Prostate gland (tissue), 2 donors: ENCODE measurements around the gene CPNE4.

Experiments used
- POLR2A ChIP-seq: fragments of 450-650 bp; IDR thresholded peaks from one replicate; pipeline ENCODE4 v1.6.1; 2016; ENCODE audit warnings: antibody characterized with exemption, mild to moderate bottlenecking
- TF ChIP-seq, protein P1 (sequence below), 4 experiments: fragments of 200-600 bp in 2 of 4; fragments of 450-650 bp in 2 of 4; sonication (generic) in 2 of 4; IDR thresholded peaks; 1 replicate in 3 of 4; 2 replicates in 1 of 4; pipeline ENCODE4 v1.5.1; 2016 to 2019; ENCODE audit warnings: antibody characterized with exemption in 4 of 4, mild to moderate bottlenecking in 2 of 4, moderate library complexity in 2 of 4

- TF ChIP-seq, protein P1, sequence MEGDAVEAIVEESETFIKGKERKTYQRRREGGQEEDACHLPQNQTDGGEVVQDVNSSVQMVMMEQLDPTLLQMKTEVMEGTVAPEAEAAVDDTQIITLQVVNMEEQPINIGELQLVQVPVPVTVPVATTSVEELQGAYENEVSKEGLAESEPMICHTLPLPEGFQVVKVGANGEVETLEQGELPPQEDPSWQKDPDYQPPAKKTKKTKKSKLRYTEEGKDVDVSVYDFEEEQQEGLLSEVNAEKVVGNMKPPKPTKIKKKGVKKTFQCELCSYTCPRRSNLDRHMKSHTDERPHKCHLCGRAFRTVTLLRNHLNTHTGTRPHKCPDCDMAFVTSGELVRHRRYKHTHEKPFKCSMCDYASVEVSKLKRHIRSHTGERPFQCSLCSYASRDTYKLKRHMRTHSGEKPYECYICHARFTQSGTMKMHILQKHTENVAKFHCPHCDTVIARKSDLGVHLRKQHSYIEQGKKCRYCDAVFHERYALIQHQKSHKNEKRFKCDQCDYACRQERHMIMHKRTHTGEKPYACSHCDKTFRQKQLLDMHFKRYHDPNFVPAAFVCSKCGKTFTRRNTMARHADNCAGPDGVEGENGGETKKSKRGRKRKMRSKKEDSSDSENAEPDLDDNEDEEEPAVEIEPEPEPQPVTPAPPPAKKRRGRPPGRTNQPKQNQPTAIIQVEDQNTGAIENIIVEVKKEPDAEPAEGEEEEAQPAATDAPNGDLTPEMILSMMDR (IDR thresholded peaks at IDR 0.05): no peak
- no peak for TF ChIP-seq POLR2A
Observed at GRCh38 chr3:131645638-131646037, 389.2 kb downstream of the CPNE4 start.
